Inflammatory macrophage treated with lipopolysaccharide for 4 hours (primary cell): ENCODE measurements around the gene NFKBIE.
"Not testable (repeated sequence)": the region's sequence is repeated elsewhere in the genome, so short reads cannot be mapped to it uniquely, and the experiment has no call there.

Source experiments
- DNase-seq: peaks from one replicate; pipeline ENCODE4 v3.0.0-alpha.2; 2020

The NFKBIE gene

GRCh38 chr6:44265007-44265721, at the start of gene NFKBIE:
TSS of gene NFKBIE (minus strand) at chr6:44265551. CDS start at chr6:44265346, 205 bp downstream.
- DNase-seq = peak; percentile 97

GRCh38 chr6:44314657-44315056, 49.3 kb upstream of the NFKBIE start:
- not testable (repeated sequence) for DNase-seq

GRCh38 chr6:44312901-44313788, 47.8 kb upstream of the NFKBIE start, which contains the start of gene AARS2:
TSS of gene AARS2 (minus strand) at chr6:44313347. CDS start at chr6:44313323, 24 bp downstream.
- peak; percentile 92 for DNase-seq

GRCh38 chr6:44311767-44312166, 46.4 kb upstream of the NFKBIE start:
- no peak for DNase-seq

GRCh38 chr6:44311304-44311703, 46.0 kb upstream of the NFKBIE start:
- no peak for DNase-seq

GRCh38 chr6:44310241-44310640, 44.9 kb upstream of the NFKBIE start:
- DNase-seq = no peak

GRCh38 chr6:44309631-44310030, 44.3 kb upstream of the NFKBIE start:
- DNase-seq = no peak

- DNase-seq = no peak
These were observed 43.7 kb upstream of the NFKBIE start for GRCh38 chr6:44309092-44309491.

GRCh38 chr6:44307217-44307616, 41.9 kb upstream of the NFKBIE start:
- no peak for DNase-seq

GRCh38 chr6:44306710-44307109, 41.4 kb upstream of the NFKBIE start:
- DNase-seq = no peak

- DNase-seq = no peak
These were observed 39.9 kb upstream of the NFKBIE start for GRCh38 chr6:44305200-44305725.

- peak; percentile 49 for DNase-seq
These were observed 39.2 kb upstream of the NFKBIE start for GRCh38 chr6:44304282-44305199.

GRCh38 chr6:44303842-44304241, 38.5 kb upstream of the NFKBIE start:
- no peak for DNase-seq

- DNase-seq = no peak
These were observed 37.5 kb upstream of the NFKBIE start for GRCh38 chr6:44302856-44303255.

- no peak for DNase-seq
These were observed 36.6 kb upstream of the NFKBIE start for GRCh38 chr6:44301782-44302564.

GRCh38 chr6:44301106-44301505, 35.8 kb upstream of the NFKBIE start:
- DNase-seq = no peak

GRCh38 chr6:44300292-44300823, 35.0 kb upstream of the NFKBIE start:
- DNase-seq = no peak

- no peak for DNase-seq
These were observed 33.5 kb upstream of the NFKBIE start for GRCh38 chr6:44298864-44299263.

GRCh38 chr6:44298055-44298803, 32.9 kb upstream of the NFKBIE start:
- no peak for DNase-seq
